SK-N-SH treated with all-trans-retinoic acid at 6 μM for 48 hours (cell line): ENCODE results near the gene ENTHD1.

ENCODE experiments used
- ATAC-seq: fragments of 200-7000 bp; cut with Tn5 transposase; 3 replicates; pipeline ENCODE4 v1.9.1; 2020; ENCODE audit warnings: mild to moderate bottlenecking, moderate library complexity
- BACH2 ChIP-seq: fragments of 250-450 bp; sonication (Bioruptor Pico); IDR thresholded peaks from 2 replicates; pipeline ENCODE4 v1.9.0; 2021; ENCODE audit warnings: mild to moderate bottlenecking, borderline replicate concordance
- CSDC2 ChIP-seq: fragments of 250-450 bp; sonication (Bioruptor Pico); IDR thresholded peaks from 2 replicates; pipeline ENCODE4 v1.5.0; 2020; ENCODE audit warnings: mild to moderate bottlenecking, moderate library complexity
- CSRNP3 ChIP-seq: fragments of 250-450 bp; sonication (Bioruptor Pico); IDR thresholded peaks from 2 replicates; pipeline ENCODE4 v1.5.1; 2021; ENCODE audit warnings: mild to moderate bottlenecking, moderate library complexity
- ESRRG ChIP-seq: fragments of 250-450 bp; sonication (Bioruptor Pico); IDR thresholded peaks from 2 replicates; pipeline ENCODE4 v1.6.1; 2021; ENCODE audit warnings: mild to moderate bottlenecking
- GLIS3 ChIP-seq: fragments of 250-450 bp; sonication (Bioruptor Pico); IDR thresholded peaks from 2 replicates; pipeline ENCODE4 v1.5.0; 2020; ENCODE audit warnings: mild to moderate bottlenecking, moderate library complexity
- ISL1 ChIP-seq: fragments of 250-450 bp; sonication (Bioruptor Pico); IDR thresholded peaks from 2 replicates; pipeline ENCODE4 v2.1.2; 2022; ENCODE audit warnings: mild to moderate bottlenecking, moderate library complexity
- OSR1 ChIP-seq: fragments of 250-450 bp; sonication (Bioruptor Pico); IDR thresholded peaks from 2 replicates; pipeline ENCODE4 v1.8.0; 2022; ENCODE audit warnings: moderate library complexity, mild to moderate bottlenecking, inconsistent platforms
- PATZ1 ChIP-seq: fragments of 250-450 bp; sonication (Bioruptor Pico); IDR thresholded peaks from 2 replicates; pipeline ENCODE4 v1.8.0; 2020; ENCODE audit warnings: mild to moderate bottlenecking, moderate library complexity, borderline replicate concordance
- POU6F1 ChIP-seq: fragments of 250-450 bp; sonication (Bioruptor Pico); IDR thresholded peaks from 2 replicates; pipeline ENCODE4 v1.8.0; 2021; ENCODE audit warnings: low read depth, mild to moderate bottlenecking, moderate library complexity, borderline replicate concordance
- PPARA ChIP-seq: fragments of 250-450 bp; sonication (Bioruptor Pico); IDR thresholded peaks from 2 replicates; pipeline ENCODE4 v1.5.0; 2020; ENCODE audit warnings: mild to moderate bottlenecking, borderline replicate concordance
- RARB ChIP-seq: fragments of 250-450 bp; sonication (Bioruptor Pico); IDR thresholded peaks from 2 replicates; pipeline ENCODE4 v1.8.0; 2021; ENCODE audit warnings: mild to moderate bottlenecking, moderate library complexity
- SNAI2 ChIP-seq: fragments of 250-450 bp; sonication (Bioruptor Pico); IDR thresholded peaks from 2 replicates; pipeline ENCODE4 v1.5.0; 2020; ENCODE audit warnings: mild to moderate bottlenecking, moderate library complexity
- TSHZ2 ChIP-seq: fragments of 250-450 bp; sonication (Bioruptor Pico); IDR thresholded peaks from 2 replicates; pipeline ENCODE4 v1.5.0; 2020; ENCODE audit warnings: mild to moderate bottlenecking, moderate library complexity
- ZC3H10 ChIP-seq: fragments of 250-450 bp; sonication (Bioruptor Pico); IDR thresholded peaks from 2 replicates; pipeline ENCODE4 v1.5.1; 2021; ENCODE audit warnings: mild to moderate bottlenecking, moderate library complexity
- ZFP3 ChIP-seq: fragments of 250-450 bp; sonication (Bioruptor Pico); IDR thresholded peaks from 2 replicates; pipeline ENCODE4 v1.5.0; 2020; ENCODE audit warnings: mild to moderate bottlenecking, moderate library complexity
- ZNF565 ChIP-seq: fragments of 450-650 bp; formaldehyde crosslinking; conservative IDR thresholded peaks from 2 replicates; pipeline ENCODE4 v1.5.0; 2020; ENCODE audit warnings: low read depth, mild to moderate bottlenecking, moderate library complexity
- ZNF70 ChIP-seq: fragments of 450-650 bp; formaldehyde crosslinking; IDR thresholded peaks from 2 replicates; pipeline ENCODE4 v1.5.0; 2020; ENCODE audit warnings: mild to moderate bottlenecking, moderate library complexity

The ENTHD1 gene

GRCh38 chr22:39928536-39929520, 35.3 kb upstream of the ENTHD1 start:
- ATAC-seq = no peak
- no peak for TF ChIP-seq ZNF70 (CRISPR knock-in tag)
- no peak for TF ChIP-seq CSDC2
- no peak for TF ChIP-seq PPARA (CRISPR knock-in tag)
- no peak for TF ChIP-seq ESRRG
- TF ChIP-seq PATZ1 (CRISPR knock-in tag) = no peak
- no peak for TF ChIP-seq TSHZ2 (CRISPR knock-in tag)
- TF ChIP-seq SNAI2 (CRISPR knock-in tag) = no peak
- TF ChIP-seq GLIS3 (CRISPR knock-in tag) = no peak
- TF ChIP-seq ZNF565 = no peak

- TF ChIP-seq ESRRG = no peak
- TF ChIP-seq CSRNP3 (CRISPR knock-in tag) = no peak
- TF ChIP-seq ZNF70 (CRISPR knock-in tag) = no peak
- TF ChIP-seq POU6F1 (CRISPR knock-in tag) = no peak
- TF ChIP-seq ZC3H10 (CRISPR knock-in tag) = no peak
- TF ChIP-seq ZNF565 = no peak
- ATAC-seq = no peak
Observed at GRCh38 chr22:39927544-39927943, 34.0 kb upstream of the ENTHD1 start.

GRCh38 chr22:39926753-39927152, 33.2 kb upstream of the ENTHD1 start:
- TF ChIP-seq OSR1 (CRISPR knock-in tag) (no peak), PATZ1 (CRISPR knock-in tag) (no peak), CSRNP3 (CRISPR knock-in tag) (no peak), ISL1 (no peak), ZFP3 (no peak), ZNF565 (no peak), RARB (CRISPR knock-in tag) (no peak), PPARA (CRISPR knock-in tag) (no peak), ESRRG (no peak), BACH2 (CRISPR knock-in tag) (no peak), CSDC2 (no peak), GLIS3 (CRISPR knock-in tag) (no peak)
- ATAC-seq = no peak
